Esophagus (tissue), 2 donors: ENCODE measurements around the gene ENOSF1. TPM values are rescaled to one million over a fixed set of nuclear protein-coding genes. Genes with fewer than 3 reads are reported as not detected.

Source experiments
- H3K27ac ChIP-seq, 2 donors: one replicate each; pipeline ENCODE4 v1.5.1; 2013; ENCODE audit warnings: low read depth in 2 of 2, mild to moderate bottlenecking in 2 of 2, inconsistent platforms in 1 of 2, low read length in 1 of 2, moderate library complexity in 1 of 2
- H3K27me3 ChIP-seq, 2 donors: one replicate each; pipeline ENCODE4 v1.6.1; 2013; ENCODE audit warnings: low read length in 2 of 2, control low read depth in 1 of 2, mild to moderate bottlenecking in 1 of 2; ENCODE audit not compliant: insufficient read depth in 2 of 2, control insufficient read depth in 1 of 2
- H3K36me3 ChIP-seq, 2 donors: one replicate each; pipeline ENCODE4 v1.6.1; 2013; ENCODE audit warnings: low read length in 1 of 2; ENCODE audit not compliant: control insufficient read depth in 2 of 2, insufficient read depth in 2 of 2
- H3K4me1 ChIP-seq, 2 donors: one replicate each; pipeline ENCODE4 v1.6.1; 2013; ENCODE audit warnings: low read length in 1 of 2; ENCODE audit not compliant: control insufficient read depth in 2 of 2, insufficient read depth in 2 of 2
- H3K4me3 ChIP-seq, 2 donors: one replicate each; pipeline ENCODE4 v1.5.1; 2013; ENCODE audit warnings: low read length in 2 of 2, mild to moderate bottlenecking in 2 of 2, low read depth in 1 of 2, moderate library complexity in 1 of 2
- H3K9me3 ChIP-seq, 2 donors: one replicate each; pipeline ENCODE4 v1.6.1; 2013; ENCODE audit warnings: mild to moderate bottlenecking in 2 of 2, low read depth in 1 of 2, low read length in 1 of 2, moderate library complexity in 1 of 2; ENCODE audit not compliant: control insufficient read depth in 2 of 2, insufficient read depth in 1 of 2
- WGBS, 2 donors: extraction: QIAGEN DNeasy Blood & Tissue Kit; methylation state at CpG; one replicate each; pipeline ENCODE4 v1.1.7; 2013; 5-methylcytosine and 5-hydroxymethylcytosine counted together
- polyA plus RNA-seq, 2 donors: library from polyadenylated mRNA; stranded (reverse); fragments of 200-250 nt; gene quantifications; one replicate each; pipeline ENCODE4 v1.2.3, GENCODE V29; 2013
- donor health status: healthy with polysubstance abuse.
- donor health status: Bipolar disorder and iron deficiency.

ENOSF1 gene
- polyA plus RNA-seq, 2 donors, result 23.9 to 75.1 TPM

DNA sequence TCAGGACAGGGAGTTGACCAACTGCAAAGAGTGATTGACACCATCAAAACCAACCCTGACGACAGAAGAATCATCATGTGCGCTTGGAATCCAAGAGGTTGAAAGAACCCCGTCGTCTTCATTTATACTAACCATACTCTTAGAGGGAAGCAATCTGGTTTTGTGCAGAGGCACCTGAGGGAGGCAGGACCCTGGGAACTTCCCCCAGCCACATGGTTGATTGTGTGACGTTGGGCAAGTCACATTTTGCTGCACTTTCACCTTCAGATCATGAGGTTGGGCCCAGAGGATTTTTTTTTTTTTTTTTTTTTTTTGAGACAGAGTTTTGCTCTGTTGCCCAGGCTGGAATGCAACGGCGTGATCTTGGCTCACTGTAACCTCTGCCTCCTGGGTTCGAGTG lies 43.4 kb downstream of the ENOSF1 start:
- H3K4me3 ChIP-seq, result no peak overlapping the region
- no peaks in the 10 kb centered on the region for H3K27me3 ChIP-seq
- no peak overlapping the region for H3K27ac ChIP-seq
- no peaks in the 10 kb centered on the region for H3K4me1 ChIP-seq
- peaks cover 8 to 9% of the 10 kb centered on the region in 2 donors for H3K36me3 ChIP-seq
- H3K9me3 ChIP-seq, result peaks cover 0 to 2% of the 10 kb centered on the region in 2 donors
- 94 to 98% methylated on average over 8 of the region's 8 CpGs for WGBS, 2 donors

DNA sequence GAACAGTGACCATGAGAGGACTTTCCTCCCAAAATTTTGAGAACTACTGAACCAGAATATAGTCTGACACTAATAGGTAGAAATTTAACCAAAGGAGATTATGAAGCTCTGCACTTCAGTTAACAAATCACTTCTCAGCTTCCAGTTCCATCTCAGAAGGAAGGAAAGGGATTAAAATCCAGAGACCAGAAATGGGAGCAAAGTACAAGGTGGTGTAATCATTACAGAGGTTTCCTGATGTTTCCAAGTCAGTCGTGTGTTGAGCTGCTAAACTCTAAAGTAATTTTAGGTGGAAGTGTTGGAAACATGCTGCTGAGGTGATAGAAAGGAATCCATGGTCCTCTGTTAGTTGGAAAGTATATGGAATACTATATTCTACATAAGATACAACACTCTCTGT lies 44.2 kb downstream of the ENOSF1 start:
- H3K36me3 ChIP-seq, result peaks cover 8 to 9% of the 10 kb centered on the region in 2 donors

DNA sequence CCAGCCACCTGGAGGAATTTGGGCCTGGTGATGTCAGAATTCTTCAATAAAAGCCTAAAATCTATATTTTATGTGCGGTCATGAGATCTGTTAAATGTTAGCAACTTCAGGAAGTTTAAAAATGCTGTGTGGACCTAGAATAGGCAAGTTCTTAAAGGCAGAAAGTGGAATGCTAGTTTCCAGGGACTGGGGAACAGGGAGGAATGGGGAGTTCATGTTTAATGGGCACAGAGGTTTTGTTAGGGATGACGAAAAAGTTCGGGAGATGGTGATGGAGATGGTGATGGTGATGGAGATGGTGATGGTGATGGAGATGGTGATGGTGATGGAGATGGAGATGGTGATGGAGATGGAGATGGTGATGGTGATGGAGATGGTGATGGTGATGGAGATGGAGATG lies 45.8 kb downstream of the ENOSF1 start:
- no peak overlapping the region for H3K4me3 ChIP-seq
- WGBS, 2 donors, result 98 to 99% methylated on average over 3 of the region's 3 CpGs
- no peaks in the 10 kb centered on the region for H3K4me1 ChIP-seq

More for the DNA sequence above, 44.2 kb downstream of the ENOSF1 start:
- Histone ChIP-seq H3K27ac (no peak overlapping the region), H3K4me3 (no peak overlapping the region), H3K9me3 (peaks cover 0 to 2% of the 10 kb centered on the region in 2 donors), H3K27me3 (no peaks in the 10 kb centered on the region), H3K4me1 (no peaks in the 10 kb centered on the region)
- WGBS, 2 donors, result 64 to 66% methylated on average over 1 of the region's 1 CpG

DNA sequence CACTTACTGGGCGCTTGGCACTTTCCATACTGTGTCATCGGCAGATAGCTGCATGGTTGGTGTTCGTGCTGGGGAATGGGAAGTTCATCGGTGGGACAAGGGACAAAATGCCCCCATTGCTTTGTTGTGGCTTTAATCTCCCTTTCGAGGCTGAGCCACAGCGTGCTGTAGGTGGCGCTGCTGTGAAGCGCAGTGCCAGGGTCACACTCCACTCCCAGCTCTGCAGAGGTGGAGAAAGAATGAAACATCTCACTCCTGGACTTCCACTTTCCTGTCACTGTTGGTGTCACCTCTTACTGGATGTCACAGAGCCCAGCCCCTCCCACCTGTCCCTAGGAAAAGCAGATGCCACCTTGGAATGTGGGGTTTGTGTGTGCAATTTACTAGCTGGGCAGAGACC lies 46.3 kb downstream of the ENOSF1 start:
- Histone ChIP-seq H3K27me3 (no peaks in the 10 kb centered on the region), H3K4me1 (no peaks in the 10 kb centered on the region), H3K9me3 (peaks cover 0 to 2% of the 10 kb centered on the region in 2 donors), H3K4me3 (no peak overlapping the region), H3K27ac (no peak overlapping the region), H3K36me3 (peaks cover 6% of the 10 kb centered on the region in 2 donors)
- 91 to 96% methylated on average over 8 of the region's 8 CpGs for WGBS, 2 donors

More for the DNA sequence above, 45.8 kb downstream of the ENOSF1 start:
- Histone ChIP-seq H3K9me3 (peaks cover 0 to 2% of the 10 kb centered on the region in 2 donors), H3K27me3 (no peaks in the 10 kb centered on the region), H3K27ac (no peak overlapping the region), H3K36me3 (peaks cover 6% of the 10 kb centered on the region in 2 donors)

DNA sequence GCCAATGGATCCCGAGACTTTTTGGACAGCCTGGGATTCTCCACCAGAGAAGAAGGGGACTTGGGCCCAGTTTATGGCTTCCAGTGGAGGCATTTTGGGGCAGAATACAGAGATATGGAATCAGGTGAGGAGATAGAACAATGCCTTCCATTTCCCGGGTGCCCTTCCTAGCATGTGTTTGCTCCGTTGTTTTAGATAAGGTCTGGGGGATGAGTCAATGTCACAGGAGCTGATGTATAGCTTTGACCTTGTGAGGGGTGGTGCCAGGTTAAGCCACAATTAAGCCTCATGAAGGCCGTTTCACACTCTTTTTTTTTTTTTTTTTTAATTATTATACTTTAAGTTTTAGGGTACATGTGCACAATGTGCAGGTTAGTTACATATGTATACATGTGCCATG lies 50.2 kb downstream of the ENOSF1 start:
- Histone ChIP-seq H3K36me3 (peaks cover 0 to 6% of the 10 kb centered on the region in 2 donors), H3K27me3 (no peaks in the 10 kb centered on the region), H3K27ac (no peak overlapping the region), H3K4me3 (no peak overlapping the region), H3K9me3 (peaks cover 0 to 2% of the 10 kb centered on the region in 2 donors), H3K4me1 (peaks cover 0 to 2% of the 10 kb centered on the region in 2 donors)
- WGBS, 2 donors, result 96% methylated on average over 4 of the region's 4 CpGs

DNA sequence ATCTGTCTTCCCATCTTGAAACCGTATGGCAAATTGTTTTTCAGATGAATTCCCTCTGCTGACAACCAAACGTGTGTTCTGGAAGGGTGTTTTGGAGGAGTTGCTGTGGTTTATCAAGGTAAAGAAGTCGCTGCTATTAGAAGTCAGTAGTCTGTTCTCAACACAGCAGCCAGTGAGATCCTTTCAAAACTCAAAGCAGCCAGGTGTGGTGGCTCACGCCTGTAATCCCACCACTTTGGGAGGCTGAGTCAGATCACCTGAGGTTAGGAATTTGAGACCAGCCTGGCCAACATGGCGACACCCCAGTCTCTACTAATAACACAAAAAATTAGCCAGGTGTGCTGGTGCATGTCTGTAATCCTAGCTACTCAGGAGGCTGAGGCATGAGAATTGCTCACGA lies 52.8 kb downstream of the ENOSF1 start:
- 88% methylated on average over 6 of the region's 6 CpGs for WGBS, 2 donors
- no peaks in the 10 kb centered on the region for H3K27me3 ChIP-seq
- peaks cover 0 to 2% of the 10 kb centered on the region in 2 donors for H3K4me1 ChIP-seq
- H3K36me3 ChIP-seq, result peaks cover 0 to 6% of the 10 kb centered on the region in 2 donors
- no peaks in the 10 kb centered on the region for H3K9me3 ChIP-seq
- H3K27ac ChIP-seq, result no peak overlapping the region
- H3K4me3 ChIP-seq, result no peak overlapping the region

DNA sequence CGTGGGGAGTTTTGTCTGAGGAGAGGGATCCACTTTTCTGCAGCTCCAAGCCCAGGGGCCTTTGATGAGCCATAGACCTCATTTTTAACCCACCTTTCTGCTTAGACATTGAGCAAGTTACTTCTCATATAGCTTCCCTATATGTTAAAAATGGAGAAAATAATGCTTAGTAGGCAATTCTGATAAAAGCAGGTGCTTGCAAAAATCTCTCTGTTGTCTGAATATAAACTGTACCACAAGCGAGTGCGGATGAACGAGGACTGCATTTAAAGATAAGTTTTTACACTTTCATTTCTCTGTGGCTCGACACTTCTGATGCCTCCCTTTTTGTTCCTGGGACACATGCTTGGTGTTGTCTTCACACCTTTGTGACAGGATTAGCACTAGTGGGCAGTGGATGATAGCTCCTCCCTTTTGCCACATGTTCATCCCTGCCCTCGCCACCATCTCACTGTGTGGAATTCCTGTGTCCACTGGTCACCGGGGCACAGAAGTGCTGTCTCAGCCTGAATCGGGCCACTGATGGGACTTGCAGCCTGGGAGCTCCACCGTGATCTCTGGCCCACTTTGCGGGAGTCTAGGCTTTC lies 53.4 kb downstream of the ENOSF1 start:
- peak overlapping the region in 1 of 2 donors; percentile 62 for H3K4me3 ChIP-seq
- no peaks in the 10 kb centered on the region for H3K9me3 ChIP-seq
- no peaks in the 10 kb centered on the region for H3K27me3 ChIP-seq
- H3K27ac ChIP-seq, result no peak overlapping the region
- peaks cover 0 to 6% of the 10 kb centered on the region in 2 donors for H3K36me3 ChIP-seq
- H3K4me1 ChIP-seq, result peaks cover 0 to 2% of the 10 kb centered on the region in 2 donors
- 85% methylated on average over 10 of the region's 10 CpGs for WGBS, 2 donors

DNA sequence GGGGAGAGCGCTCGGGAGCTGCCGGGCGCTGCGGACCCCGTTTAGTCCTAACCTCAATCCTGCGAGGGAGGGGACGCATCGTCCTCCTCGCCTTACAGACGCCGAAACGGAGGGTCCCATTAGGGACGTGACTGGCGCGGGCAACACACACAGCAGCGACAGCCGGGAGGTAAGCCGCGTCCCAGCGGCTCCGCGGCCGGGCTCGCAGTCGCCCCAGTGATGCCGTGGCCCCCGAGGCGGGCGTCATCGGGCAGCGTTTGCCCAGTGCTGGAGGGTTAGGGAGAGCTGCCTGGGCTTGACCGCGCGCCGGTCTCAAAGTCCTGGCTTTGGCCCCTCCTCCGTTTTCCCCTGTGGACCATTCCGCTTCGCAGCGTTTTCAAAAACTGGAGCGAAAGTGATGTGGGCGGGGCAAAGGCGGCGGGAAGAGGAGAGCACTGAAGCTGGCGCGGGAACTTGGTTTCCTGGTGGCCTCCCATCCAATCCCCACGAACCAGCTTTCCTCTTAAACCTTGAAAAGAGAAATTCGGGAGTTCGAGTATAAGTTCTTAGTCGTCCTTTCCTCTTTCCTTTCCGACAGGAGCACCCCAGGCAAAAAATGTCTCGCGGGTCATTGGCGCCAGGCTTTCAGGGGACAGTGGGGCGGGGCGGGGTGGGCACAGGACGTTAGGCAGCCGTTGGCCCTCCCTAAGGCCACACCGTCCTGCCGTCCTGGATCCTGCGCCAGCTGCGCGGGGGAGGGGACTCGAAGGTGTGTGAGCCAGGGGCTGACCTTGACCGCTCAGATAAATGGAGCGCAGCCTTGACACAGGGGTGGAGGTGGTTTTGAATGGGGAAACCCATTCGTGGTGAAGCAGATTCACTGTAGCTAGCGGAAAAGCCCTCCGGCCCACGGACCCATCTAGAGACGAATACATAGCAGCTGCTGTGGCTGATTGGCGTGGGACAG lies 54.2 kb downstream of the ENOSF1 start:
- Histone ChIP-seq H3K27me3 (no peaks in the 10 kb centered on the region), H3K36me3 (peaks cover 0 to 6% of the 10 kb centered on the region in 2 donors), H3K9me3 (no peaks in the 10 kb centered on the region), H3K27ac (peak overlapping the region in 1 of 2 donors; percentile 36), H3K4me1 (peaks cover 0 to 2% of the 10 kb centered on the region in 2 donors), H3K4me3 (peak overlapping the region; percentile 62 to 75)
- 3% methylated on average over 65 to 72 of the region's 72 CpGs for WGBS, 2 donors

DNA sequence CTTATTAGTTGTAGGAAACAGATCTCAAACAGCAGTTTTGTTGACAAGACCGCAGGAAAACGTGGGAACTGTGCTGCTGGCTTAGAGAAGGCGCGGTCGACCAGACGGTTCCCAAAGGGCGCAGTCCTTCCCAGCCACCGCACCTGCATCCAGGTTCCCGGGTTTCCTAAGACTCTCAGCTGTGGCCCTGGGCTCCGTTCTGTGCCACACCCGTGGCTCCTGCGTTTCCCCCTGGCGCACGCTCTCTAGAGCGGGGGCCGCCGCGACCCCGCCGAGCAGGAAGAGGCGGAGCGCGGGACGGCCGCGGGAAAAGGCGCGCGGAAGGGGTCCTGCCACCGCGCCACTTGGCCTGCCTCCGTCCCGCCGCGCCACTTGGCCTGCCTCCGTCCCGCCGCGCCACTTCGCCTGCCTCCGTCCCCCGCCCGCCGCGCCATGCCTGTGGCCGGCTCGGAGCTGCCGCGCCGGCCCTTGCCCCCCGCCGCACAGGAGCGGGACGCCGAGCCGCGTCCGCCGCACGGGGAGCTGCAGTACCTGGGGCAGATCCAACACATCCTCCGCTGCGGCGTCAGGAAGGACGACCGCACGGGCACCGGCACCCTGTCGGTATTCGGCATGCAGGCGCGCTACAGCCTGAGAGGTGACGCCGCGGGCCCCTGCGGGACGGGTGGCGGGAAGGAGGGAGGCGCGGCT lies 55.0 kb downstream of the ENOSF1 start, which contains the start of gene TYMS:
TYMS (plus strand) TSS at position 343 of the 690 bp plus-strand sequence; CDS start at position 433, 90 bp downstream.
- H3K27ac ChIP-seq, result peak within 1 kb of the TSS; percentile 36 to 41
- H3K4me3 ChIP-seq, result peak within 1 kb of the TSS; percentile 62 to 75
- H3K27me3 ChIP-seq, result no peaks in the 10 kb centered on the region
- no peaks in the 10 kb centered on the region for H3K9me3 ChIP-seq
- 0 to 1% methylated on average over 59 to 79 of the region's 79 CpGs for WGBS, 2 donors
- peaks cover 0 to 2% of the 10 kb centered on the region in 2 donors for H3K4me1 ChIP-seq
- peaks cover 0 to 6% of the 10 kb centered on the region in 2 donors for H3K36me3 ChIP-seq
